ENCODE measurements around the gene CTCFL.

CTCFL gene

DNA sequence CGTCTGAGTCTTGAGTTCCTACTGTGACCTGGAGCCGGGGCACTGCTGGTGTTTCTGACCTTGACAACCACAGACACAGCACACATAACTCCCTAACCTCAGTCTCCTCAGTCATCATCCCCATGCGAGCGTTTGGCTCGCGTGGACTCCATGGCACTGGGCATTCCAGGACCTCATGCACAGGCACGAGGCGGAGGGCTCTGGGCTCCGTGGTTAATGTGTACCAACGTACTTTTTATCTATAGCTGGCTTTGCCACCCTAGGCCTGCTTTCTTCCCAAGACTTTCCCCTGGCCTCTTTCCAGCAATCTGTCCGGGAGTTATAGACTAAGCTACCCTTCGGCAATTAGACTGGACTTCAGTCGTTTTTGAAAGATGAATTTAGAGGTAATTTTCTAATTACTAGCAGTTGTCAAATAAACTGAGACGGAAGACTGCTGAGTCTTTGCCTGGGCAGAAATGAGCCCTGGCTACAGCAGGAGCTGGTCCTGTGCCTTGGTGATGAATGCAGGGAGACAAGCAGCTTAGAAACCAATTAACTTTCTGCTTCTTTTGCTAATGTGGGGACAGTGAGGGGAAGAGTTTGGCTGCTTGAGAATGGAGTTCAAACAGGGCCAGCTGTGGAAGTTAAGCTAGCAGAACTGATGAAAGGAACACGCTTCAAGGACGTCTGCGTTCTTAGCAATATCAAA, 16.1 kb upstream of the CTCFL start:
- H3K79me2 ChIP-seq (ENCODE audit: control insufficient read depth, low read length), result no peaks in the 10 kb centered on the region
- TF ChIP-seq, protein P1, sequence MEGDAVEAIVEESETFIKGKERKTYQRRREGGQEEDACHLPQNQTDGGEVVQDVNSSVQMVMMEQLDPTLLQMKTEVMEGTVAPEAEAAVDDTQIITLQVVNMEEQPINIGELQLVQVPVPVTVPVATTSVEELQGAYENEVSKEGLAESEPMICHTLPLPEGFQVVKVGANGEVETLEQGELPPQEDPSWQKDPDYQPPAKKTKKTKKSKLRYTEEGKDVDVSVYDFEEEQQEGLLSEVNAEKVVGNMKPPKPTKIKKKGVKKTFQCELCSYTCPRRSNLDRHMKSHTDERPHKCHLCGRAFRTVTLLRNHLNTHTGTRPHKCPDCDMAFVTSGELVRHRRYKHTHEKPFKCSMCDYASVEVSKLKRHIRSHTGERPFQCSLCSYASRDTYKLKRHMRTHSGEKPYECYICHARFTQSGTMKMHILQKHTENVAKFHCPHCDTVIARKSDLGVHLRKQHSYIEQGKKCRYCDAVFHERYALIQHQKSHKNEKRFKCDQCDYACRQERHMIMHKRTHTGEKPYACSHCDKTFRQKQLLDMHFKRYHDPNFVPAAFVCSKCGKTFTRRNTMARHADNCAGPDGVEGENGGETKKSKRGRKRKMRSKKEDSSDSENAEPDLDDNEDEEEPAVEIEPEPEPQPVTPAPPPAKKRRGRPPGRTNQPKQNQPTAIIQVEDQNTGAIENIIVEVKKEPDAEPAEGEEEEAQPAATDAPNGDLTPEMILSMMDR (IDR thresholded peaks at IDR 0.05; ENCODE audit: low read depth, low read length, poor library complexity, severe bottlenecking), result no peak
- no peak for TF ChIP-seq EZH2phosphoT487 (IDR thresholded peaks at IDR 0.05; ENCODE audit: borderline replicate concordance, low read length)

DNA sequence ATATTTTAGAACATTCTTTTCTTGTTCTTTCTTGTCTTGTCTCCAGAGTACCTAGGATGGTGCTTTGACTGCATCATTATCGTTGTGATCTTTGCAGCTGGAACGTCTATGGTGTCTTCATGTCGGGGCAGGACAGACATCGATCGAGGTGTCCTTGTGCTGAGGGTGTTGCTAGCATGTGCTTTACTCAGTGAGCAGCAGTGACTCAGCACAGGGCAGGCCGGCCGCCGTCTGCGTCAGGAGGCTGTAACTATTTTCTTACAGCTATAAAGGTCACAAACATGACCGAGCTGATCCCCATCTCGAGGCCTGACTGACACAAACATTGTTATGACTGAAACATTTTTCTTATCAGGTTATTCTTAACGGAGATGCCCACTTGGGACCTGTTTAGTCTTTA, 14.9 kb upstream of the CTCFL start:
- Histone ChIP-seq H3K4me1 (ENCODE audit: control insufficient read depth, low read length) (no peaks in the 10 kb centered on the region), H4K20me1 (ENCODE audit: control insufficient read depth, insufficient read depth, low read depth, low read length) (peaks cover 4% of the 10 kb centered on the region; the same call in 1 of the 2 replicates), H3K4me2 (ENCODE audit: low read length) (no peak overlapping the region), H3K27ac (ENCODE audit: low read depth, low read length) (no peak overlapping the region), H3K9me3 (ENCODE audit: control insufficient read depth, insufficient read depth, low read length) (no peaks in the 10 kb centered on the region), H3F3A (ENCODE audit: control insufficient read depth, insufficient read depth) (no peaks in the 10 kb centered on the region), H3K36me3 (ENCODE audit: control insufficient read depth, low read length) (no peaks in the 10 kb centered on the region), H3K79me2 (ENCODE audit: control insufficient read depth, low read length) (no peaks in the 10 kb centered on the region), H3K9me2 (replicated peaks; ENCODE audit: control insufficient read depth, low read length) (no peaks in the 10 kb centered on the region), H3K4me3 (ENCODE audit: low read length) (no peak overlapping the region), H3K27me3 (ENCODE audit: control insufficient read depth, low read length) (peaks cover 40% of the 10 kb centered on the region)
- TF ChIP-seq, protein P1 (IDR thresholded peaks at IDR 0.05; ENCODE audit: low read depth, low read length, poor library complexity, severe bottlenecking), result no peak
- TF ChIP-seq EZH2phosphoT487 (IDR thresholded peaks at IDR 0.05; ENCODE audit: borderline replicate concordance, low read length), result no peak

More for the DNA sequence above, 16.1 kb upstream of the CTCFL start:
- Histone ChIP-seq H4K20me1 (ENCODE audit: control insufficient read depth, insufficient read depth, low read depth, low read length) (peaks cover 4% of the 10 kb centered on the region; the same call in 1 of the 2 replicates), H3K27me3 (ENCODE audit: control insufficient read depth, low read length) (peaks cover 39% of the 10 kb centered on the region), H3K9me2 (replicated peaks; ENCODE audit: control insufficient read depth, low read length) (no peaks in the 10 kb centered on the region), H3K4me2 (ENCODE audit: low read length) (no peak overlapping the region), H3K36me3 (ENCODE audit: control insufficient read depth, low read length) (no peaks in the 10 kb centered on the region), H3F3A (ENCODE audit: control insufficient read depth, insufficient read depth) (no peaks in the 10 kb centered on the region), H3K4me1 (ENCODE audit: control insufficient read depth, low read length) (no peaks in the 10 kb centered on the region), H3K27ac (ENCODE audit: low read depth, low read length) (no peak overlapping the region), H3K4me3 (ENCODE audit: low read length) (no peak overlapping the region), H3K9me3 (ENCODE audit: control insufficient read depth, insufficient read depth, low read length) (no peaks in the 10 kb centered on the region)

DNA sequence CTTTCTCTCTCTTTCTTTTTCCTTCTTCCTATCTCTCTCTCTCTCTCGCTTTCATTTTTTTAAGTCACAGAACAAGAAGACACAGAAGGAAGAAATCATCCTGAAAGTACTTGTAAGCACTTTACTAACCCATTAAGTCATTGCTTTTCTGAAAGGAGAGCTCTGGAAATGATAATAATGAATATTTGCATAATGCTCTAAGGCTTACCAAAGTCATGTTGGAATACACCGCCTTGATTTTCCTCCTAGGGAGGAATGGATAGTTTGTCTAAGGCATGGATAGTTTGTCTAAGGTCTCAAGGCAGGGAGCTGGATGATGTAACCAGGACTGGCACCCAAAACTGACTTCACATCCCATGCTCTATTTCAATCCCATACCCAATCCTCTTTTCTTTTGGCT, 12.9 kb upstream of the CTCFL start:
- H3K9me3 ChIP-seq (ENCODE audit: control insufficient read depth, insufficient read depth, low read length), result no peaks in the 10 kb centered on the region
- no peak overlapping the region for H3K4me2 ChIP-seq (ENCODE audit: low read length)
- no peaks in the 10 kb centered on the region for H3K9me2 ChIP-seq (replicated peaks; ENCODE audit: control insufficient read depth, low read length)
- H3K27me3 ChIP-seq (ENCODE audit: control insufficient read depth, low read length), result peaks cover 30% of the 10 kb centered on the region
- H3K4me3 ChIP-seq (ENCODE audit: low read length), result no peak overlapping the region
- H3K36me3 ChIP-seq (ENCODE audit: control insufficient read depth, low read length), result no peaks in the 10 kb centered on the region
- H3K79me2 ChIP-seq (ENCODE audit: control insufficient read depth, low read length), result no peaks in the 10 kb centered on the region
- peaks cover 4% of the 10 kb centered on the region; the same call in 1 of the 2 replicates for H4K20me1 ChIP-seq (ENCODE audit: control insufficient read depth, insufficient read depth, low read depth, low read length)
- no peak overlapping the region for H3K27ac ChIP-seq (ENCODE audit: low read depth, low read length)
- no peak for TF ChIP-seq EZH2phosphoT487 (IDR thresholded peaks at IDR 0.05; ENCODE audit: borderline replicate concordance, low read length)
- TF ChIP-seq, protein P1 (IDR thresholded peaks at IDR 0.05; ENCODE audit: low read depth, low read length, poor library complexity, severe bottlenecking), result no peak
- no peaks in the 10 kb centered on the region for H3F3A ChIP-seq (ENCODE audit: control insufficient read depth, insufficient read depth)
- no peaks in the 10 kb centered on the region for H3K4me1 ChIP-seq (ENCODE audit: control insufficient read depth, low read length)
